Measurements from ENCODE around the gene KRT31. TPM values are rescaled to one million over a fixed set of nuclear protein-coding genes. Genes with fewer than 3 reads are reported as not detected.
"Not testable (repeated sequence)": the region's sequence is repeated elsewhere in the genome, so short reads cannot be mapped to it uniquely, and the experiment has no call there.

KRT31 gene
- total RNA-seq, 2 donors from 2014 or later: not detected

DNA sequence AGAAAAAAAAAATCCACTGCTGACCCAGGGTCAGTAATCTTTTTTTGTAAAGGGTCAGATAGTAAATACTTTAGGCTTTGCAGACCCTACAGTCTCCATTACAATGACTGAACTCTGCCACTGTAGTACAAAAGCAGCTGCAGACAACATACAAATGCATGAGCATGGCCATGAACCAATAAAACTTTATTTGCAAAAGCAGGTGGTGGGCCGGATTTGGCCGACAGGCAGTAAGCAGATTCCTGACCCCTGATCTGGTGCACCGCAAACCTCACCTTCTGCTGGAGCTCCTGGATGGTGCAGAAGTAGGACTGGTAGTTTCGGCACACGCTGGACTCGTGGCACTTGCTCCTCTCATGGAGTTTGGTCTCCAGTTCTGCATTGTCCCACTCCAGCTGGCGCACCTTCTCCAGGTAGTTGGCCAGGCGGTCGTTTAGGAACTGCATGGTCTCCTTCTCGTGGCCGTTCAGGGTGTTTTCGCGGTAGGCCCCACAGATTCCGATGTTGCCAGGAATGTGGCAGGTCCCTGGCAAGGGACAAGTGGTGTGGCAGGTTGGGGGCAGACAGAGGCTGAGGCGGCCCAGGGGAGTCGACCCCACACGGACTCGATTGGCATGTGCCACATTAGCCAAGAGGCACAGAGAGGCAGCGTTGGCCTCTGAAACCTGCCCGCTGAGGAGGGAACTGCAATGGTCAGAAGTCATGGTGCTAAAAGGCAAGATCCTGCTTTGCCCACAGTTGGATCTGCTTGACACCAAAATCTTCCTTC, 13.8 kb upstream of the KRT31 start:
- Mint-ChIP-seq H3K9me3 (no peaks in the 10 kb centered on the region), H3K27me3 (no peaks in the 10 kb centered on the region), H3K4me1 (no peaks in the 10 kb centered on the region), H3K36me3 (ENCODE audit: low read depth) (no peaks in the 10 kb centered on the region), H3K4me3 (no peak overlapping the region), H3K27ac (no peak overlapping the region)
- no peak for ATAC-seq (replicated peaks)

DNA sequence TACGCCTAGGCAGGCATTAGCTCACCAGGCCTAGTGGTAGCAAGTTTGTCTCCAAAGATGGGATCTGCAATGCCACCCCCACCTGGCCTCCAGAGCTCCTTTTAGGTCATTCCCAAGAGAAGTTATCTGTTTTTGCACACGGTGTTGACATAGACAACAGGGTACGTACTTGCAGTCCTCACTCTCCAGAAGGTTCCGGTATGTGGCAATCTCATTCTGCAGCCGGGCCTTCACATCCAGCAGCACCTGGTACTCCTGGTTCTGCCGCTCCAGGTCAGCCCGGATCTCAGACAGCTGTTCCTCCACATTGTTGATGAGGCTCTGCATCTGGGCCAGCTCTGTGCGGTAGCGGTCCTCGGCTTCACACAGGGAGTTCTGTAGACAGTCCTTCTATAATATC, 9.8 kb upstream of the KRT31 start:
- Mint-ChIP-seq H3K27me3 (no peaks in the 10 kb centered on the region), H3K4me3 (no peak overlapping the region), H3K27ac (no peak overlapping the region)

DNA sequence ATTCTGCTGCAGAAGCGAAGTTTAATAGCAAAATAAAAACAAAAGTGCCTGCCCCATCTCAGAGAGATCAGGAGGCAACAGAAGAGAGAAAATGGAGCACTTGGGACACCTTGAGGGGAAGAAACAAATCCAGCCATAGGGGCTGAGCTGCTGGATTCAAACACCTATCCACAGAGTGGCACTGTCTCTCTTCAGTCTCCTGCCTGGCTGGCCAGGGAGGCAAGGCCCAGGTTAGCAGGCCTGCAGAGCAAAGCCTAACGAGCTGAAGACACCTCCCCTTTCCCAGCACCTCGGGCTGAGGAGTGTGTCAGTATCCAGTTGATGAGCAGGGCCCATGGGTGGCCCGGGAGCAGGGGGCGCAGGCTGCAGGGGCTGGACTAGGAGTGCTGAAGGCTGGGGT, 8.8 kb upstream of the KRT31 start:
- ATAC-seq (replicated peaks): no peak
- Mint-ChIP-seq H3K27ac (peak overlapping the region; percentile 92), H3K4me1 (peaks cover 25% of the 10 kb centered on the region), H3K36me3 (ENCODE audit: low read depth) (no peaks in the 10 kb centered on the region), H3K4me3 (no peak overlapping the region), H3K9me3 (peaks cover 3% of the 10 kb centered on the region), H3K27me3 (no peaks in the 10 kb centered on the region)

More for the DNA sequence above, 9.8 kb upstream of the KRT31 start:
- ATAC-seq (replicated peaks): no peak
- Mint-ChIP-seq H3K9me3 (peaks cover 3% of the 10 kb centered on the region), H3K36me3 (ENCODE audit: low read depth) (no peaks in the 10 kb centered on the region), H3K4me1 (peaks cover 22% of the 10 kb centered on the region)

DNA sequence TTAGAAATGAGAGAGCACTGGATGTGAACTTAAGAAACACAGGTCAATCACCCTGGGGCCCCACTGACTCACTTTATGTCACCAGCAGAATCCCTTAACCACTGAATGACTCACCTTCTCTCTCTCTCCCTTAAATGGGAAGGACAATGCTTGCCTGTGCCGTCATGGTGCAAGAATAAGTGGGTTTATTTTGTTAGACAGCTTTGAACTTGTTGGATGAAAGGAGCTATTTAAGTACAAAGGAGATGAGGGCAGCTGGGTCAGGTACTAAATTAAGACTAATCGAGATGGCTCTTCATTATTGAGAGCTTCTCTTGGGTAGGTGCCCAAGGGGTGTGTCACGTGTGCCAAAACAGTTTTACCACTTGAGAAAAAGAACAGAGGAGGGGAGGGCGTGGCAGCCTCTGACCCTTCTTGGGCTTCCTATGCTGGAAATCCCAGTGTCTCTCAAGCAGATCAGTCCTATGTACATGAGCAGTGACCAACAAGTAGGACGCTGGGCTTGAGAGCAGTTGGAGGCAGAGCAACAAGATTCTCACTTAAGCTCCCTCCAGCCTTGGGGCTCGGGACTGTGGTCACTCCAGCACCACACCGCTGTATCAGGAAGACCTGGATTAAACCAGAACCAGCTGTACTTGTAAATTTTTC, 6.7 kb upstream of the KRT31 start:
- Mint-ChIP-seq H3K4me1 (peaks cover 25% of the 10 kb centered on the region), H3K27me3 (no peaks in the 10 kb centered on the region), H3K9me3 (peaks cover 3% of the 10 kb centered on the region), H3K27ac (peak overlapping the region; percentile 92), H3K4me3 (peak overlapping the region; percentile 63), H3K36me3 (ENCODE audit: low read depth) (no peaks in the 10 kb centered on the region)
- peak; percentile 87 for ATAC-seq (replicated peaks)

DNA sequence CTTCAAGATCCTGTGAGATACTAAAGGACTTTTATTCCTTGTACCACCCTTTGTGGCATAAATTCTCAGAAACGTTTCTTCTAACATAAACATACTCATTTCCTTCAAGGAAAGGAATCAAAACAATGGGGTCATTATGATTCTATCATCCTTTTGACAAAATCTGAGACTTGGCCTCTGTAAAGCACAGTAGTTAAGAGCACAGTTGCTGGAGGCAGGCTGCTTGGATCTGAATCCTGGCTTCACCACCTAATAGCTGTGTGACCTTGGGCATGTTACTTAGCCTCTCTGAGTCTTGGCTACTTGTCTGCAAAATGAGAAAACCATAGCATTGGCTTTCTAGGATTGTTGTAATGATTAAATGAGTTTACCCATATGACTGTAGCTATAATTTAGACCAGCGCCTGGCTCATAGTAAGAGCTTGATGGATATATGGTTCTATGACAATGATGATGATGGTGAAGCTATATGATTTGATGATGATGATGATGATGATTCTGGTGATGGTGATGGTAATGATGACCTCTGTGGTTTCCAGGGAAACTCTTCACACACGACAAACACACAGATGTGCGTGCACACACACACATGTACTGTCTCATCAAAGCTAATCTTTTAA, 6.1 kb upstream of the KRT31 start:
- Mint-ChIP-seq H3K36me3 (ENCODE audit: low read depth) (no peaks in the 10 kb centered on the region), H3K4me1 (peaks cover 25% of the 10 kb centered on the region), H3K27ac (peak overlapping the region; percentile 92), H3K27me3 (no peaks in the 10 kb centered on the region), H3K4me3 (peak overlapping the region; percentile 63), H3K9me3 (peaks cover 3% of the 10 kb centered on the region)
- peak; percentile 47 for ATAC-seq (replicated peaks)

- ATAC-seq (replicated peaks): no peak
- Mint-ChIP-seq H3K27me3 (no peaks in the 10 kb centered on the region), H3K27ac (peak overlapping the region; percentile 92), H3K9me3 (peaks cover 3% of the 10 kb centered on the region), H3K36me3 (ENCODE audit: low read depth) (no peaks in the 10 kb centered on the region), H3K4me1 (peaks cover 25% of the 10 kb centered on the region), H3K4me3 (peak overlapping the region; percentile 63)
These were observed 4.8 kb upstream of the KRT31 start for GRCh38 chr17:41402161-41402560.

DNA sequence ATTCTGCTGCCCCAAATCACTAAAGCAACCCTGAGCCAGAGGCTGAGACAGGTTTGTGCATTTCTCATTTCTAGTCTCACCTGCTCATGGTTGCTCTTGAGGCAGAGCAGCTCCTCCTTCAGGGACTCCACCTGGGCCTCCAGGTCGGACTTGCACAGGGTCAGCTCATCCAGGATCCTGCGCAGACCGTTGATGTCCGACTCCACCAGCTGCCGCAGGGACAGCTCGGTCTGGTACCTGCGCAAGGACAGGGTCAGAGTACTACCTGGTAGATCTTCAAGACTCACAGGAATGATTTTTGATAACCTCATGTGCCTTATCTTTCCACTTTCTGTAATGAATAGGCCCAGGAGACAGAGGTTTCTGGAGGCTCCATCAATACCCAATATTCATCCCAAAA, 1.1 kb downstream of the KRT31 start:
- Mint-ChIP-seq H3K27ac (no peak overlapping the region), H3K27me3 (no peaks in the 10 kb centered on the region), H3K4me1 (no peaks in the 10 kb centered on the region), H3K4me3 (no peak overlapping the region), H3K36me3 (ENCODE audit: low read depth) (no peaks in the 10 kb centered on the region), H3K9me3 (no peaks in the 10 kb centered on the region)
- no peak for ATAC-seq (replicated peaks)

- Mint-ChIP-seq H3K27ac (no peak overlapping the region), H3K4me3 (no peak overlapping the region), H3K4me1 (no peaks in the 10 kb centered on the region), H3K9me3 (no peaks in the 10 kb centered on the region), H3K27me3 (no peaks in the 10 kb centered on the region), H3K36me3 (ENCODE audit: low read depth) (no peaks in the 10 kb centered on the region)
- no peak for ATAC-seq (replicated peaks)
These were observed 1.8 kb downstream of the KRT31 start for GRCh38 chr17:41395611-41396010.

GRCh38 chr17:41395044-41395443, 2.4 kb downstream of the KRT31 start:
- not testable (repeated sequence) for H3K4me1 Mint-ChIP-seq; H3K27ac Mint-ChIP-seq; H3K27me3 Mint-ChIP-seq; H3K4me3 Mint-ChIP-seq; H3K36me3 Mint-ChIP-seq (ENCODE audit: low read depth); ATAC-seq (replicated peaks); H3K9me3 Mint-ChIP-seq

DNA sequence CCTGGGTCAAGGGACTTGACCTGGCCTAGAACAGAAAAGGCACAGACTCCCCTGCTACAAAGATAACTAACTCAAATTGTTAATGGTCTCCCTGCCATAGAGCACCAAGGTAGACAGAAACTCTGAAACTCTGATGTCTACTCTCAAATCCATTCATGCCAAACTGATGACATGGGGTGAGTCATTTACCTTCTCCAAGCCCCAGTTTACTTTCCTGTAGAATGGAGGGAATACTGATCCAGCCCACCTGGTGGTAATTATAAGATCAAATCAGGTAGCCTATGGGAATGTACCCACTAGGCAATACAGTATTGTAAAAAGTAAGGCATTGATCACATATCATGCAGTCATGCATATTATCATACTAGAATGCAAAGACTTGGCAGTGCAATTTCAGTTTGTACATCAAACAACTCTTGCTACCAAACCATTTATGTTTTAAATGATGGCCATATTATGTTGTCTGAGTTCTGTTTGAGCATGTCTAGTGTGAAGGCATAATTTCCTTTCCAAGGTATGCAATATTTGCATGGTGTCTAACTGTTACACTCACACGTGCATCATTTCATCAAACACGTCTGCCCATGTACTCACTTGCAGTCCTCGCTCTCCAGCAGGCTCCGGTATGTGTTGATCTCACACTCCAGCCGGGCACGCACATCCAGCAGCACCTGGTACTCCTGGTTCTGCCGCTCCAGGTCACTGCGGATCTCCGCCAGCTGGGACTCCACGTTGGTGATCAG, 3.0 kb downstream of the KRT31 start:
- H3K4me1 Mint-ChIP-seq: no peaks in the 10 kb centered on the region
- no peak for ATAC-seq (replicated peaks)
- no peak overlapping the region for H3K4me3 Mint-ChIP-seq
- peaks cover 4% of the 10 kb centered on the region for H3K27me3 Mint-ChIP-seq
- H3K36me3 Mint-ChIP-seq (ENCODE audit: low read depth): no peaks in the 10 kb centered on the region
- H3K9me3 Mint-ChIP-seq: no peaks in the 10 kb centered on the region
- H3K27ac Mint-ChIP-seq: no peak overlapping the region

GRCh38 chr17:41393826-41394225, 3.6 kb downstream of the KRT31 start:
- peaks cover 4% of the 10 kb centered on the region for H3K27me3 Mint-ChIP-seq
- H3K4me1 Mint-ChIP-seq: no peaks in the 10 kb centered on the region
- no peaks in the 10 kb centered on the region for H3K9me3 Mint-ChIP-seq
- no peak overlapping the region for H3K4me3 Mint-ChIP-seq
- no peaks in the 10 kb centered on the region for H3K36me3 Mint-ChIP-seq (ENCODE audit: low read depth)
- no peak for ATAC-seq (replicated peaks)
- H3K27ac Mint-ChIP-seq: no peak overlapping the region

- no peak overlapping the region for H3K4me3 Mint-ChIP-seq
- no peak for ATAC-seq (replicated peaks)
- peaks cover 4% of the 10 kb centered on the region for H3K4me1 Mint-ChIP-seq
- no peaks in the 10 kb centered on the region for H3K9me3 Mint-ChIP-seq
- H3K27me3 Mint-ChIP-seq: peaks cover 4% of the 10 kb centered on the region
- peak overlapping the region; percentile 46 for H3K27ac Mint-ChIP-seq
- H3K36me3 Mint-ChIP-seq (ENCODE audit: low read depth): no peaks in the 10 kb centered on the region
These were observed 4.1 kb downstream of the KRT31 start for GRCh38 chr17:41393294-41393693.

DNA sequence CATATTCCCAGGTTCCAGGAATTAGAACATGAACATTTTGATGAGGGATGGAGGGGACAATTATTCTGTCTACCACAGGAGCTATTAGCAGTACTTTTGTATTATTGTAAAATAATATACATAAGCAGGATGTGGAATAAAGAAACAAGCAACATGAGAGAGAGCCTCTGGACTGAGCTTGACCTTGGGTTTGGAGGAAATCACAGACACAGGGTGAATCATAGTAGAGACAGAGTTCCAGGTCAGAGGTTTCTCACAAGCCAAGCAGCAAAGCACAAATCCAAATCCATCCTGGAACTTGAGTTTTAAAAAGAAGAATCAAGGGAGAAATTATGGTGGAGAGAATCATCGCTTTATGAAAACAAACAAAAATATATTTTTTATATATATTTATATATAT, 5.1 kb downstream of the KRT31 start:
- no peak overlapping the region for H3K4me3 Mint-ChIP-seq
- H3K36me3 Mint-ChIP-seq (ENCODE audit: low read depth): no peaks in the 10 kb centered on the region
- no peaks in the 10 kb centered on the region for H3K9me3 Mint-ChIP-seq
- H3K27ac Mint-ChIP-seq: no peak overlapping the region
- peaks cover 5% of the 10 kb centered on the region for H3K4me1 Mint-ChIP-seq
- no peak for ATAC-seq (replicated peaks)
- H3K27me3 Mint-ChIP-seq: peaks cover 4% of the 10 kb centered on the region

GRCh38 chr17:41391535-41391934, 5.9 kb downstream of the KRT31 start:
- Mint-ChIP-seq H3K4me3 (no peak overlapping the region), H3K36me3 (ENCODE audit: low read depth) (no peaks in the 10 kb centered on the region), H3K9me3 (peaks cover 3% of the 10 kb centered on the region), H3K27me3 (peaks cover 4% of the 10 kb centered on the region), H3K4me1 (peaks cover 5% of the 10 kb centered on the region), H3K27ac (no peak overlapping the region)
- no peak for ATAC-seq (replicated peaks)

All from activated T-helper 17 cell treated with anti-CD3 and anti-CD28 coated beads, Interleukin-2, amount 50 U/mL, for 72 hours (primary cell).